Measurements from ENCODE around the gene UFD1. TPM values are rescaled to one million over a fixed set of nuclear protein-coding genes. Genes with fewer than 3 reads are reported as not detected.

Gene UFD1
- total RNA-seq, 2 donors from 2014 or later: 45.7 to 73.6 TPM

DNA sequence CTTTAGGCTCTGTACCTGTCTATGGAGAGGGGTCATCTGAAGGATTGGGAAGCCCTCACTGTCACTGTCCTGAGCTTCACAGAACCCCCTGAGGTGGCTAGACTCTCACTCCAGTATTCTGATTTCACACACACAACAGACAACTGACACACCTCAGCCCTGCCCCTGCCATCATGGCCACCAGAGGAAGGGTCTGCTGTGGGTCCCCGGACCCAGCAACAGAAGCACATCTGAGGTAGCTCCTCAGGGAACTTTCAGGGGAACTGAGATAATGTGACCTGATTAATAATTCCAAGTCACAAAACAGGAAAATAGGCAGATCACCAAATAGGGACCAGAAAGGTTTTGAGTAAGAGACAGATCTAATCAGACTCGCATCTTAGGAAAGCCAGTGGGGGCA, 24.0 kb downstream of the UFD1 start:
- Histone ChIP-seq H3K9me3 (no peaks in the 10 kb centered on the region), H3K27ac (no peak overlapping the region), H3K4me1 (no peaks in the 10 kb centered on the region), H3K9ac (ENCODE audit: low read depth in 2 of 2, low read length in 2 of 2) (no peak overlapping the region), H3K36me3 (peaks cover 5% of the 10 kb centered on the region), H3K4me3 (no peak overlapping the region), H3K27me3 (no peaks in the 10 kb centered on the region)
- no peak for DNase-seq
- TF ChIP-seq, protein P1, sequence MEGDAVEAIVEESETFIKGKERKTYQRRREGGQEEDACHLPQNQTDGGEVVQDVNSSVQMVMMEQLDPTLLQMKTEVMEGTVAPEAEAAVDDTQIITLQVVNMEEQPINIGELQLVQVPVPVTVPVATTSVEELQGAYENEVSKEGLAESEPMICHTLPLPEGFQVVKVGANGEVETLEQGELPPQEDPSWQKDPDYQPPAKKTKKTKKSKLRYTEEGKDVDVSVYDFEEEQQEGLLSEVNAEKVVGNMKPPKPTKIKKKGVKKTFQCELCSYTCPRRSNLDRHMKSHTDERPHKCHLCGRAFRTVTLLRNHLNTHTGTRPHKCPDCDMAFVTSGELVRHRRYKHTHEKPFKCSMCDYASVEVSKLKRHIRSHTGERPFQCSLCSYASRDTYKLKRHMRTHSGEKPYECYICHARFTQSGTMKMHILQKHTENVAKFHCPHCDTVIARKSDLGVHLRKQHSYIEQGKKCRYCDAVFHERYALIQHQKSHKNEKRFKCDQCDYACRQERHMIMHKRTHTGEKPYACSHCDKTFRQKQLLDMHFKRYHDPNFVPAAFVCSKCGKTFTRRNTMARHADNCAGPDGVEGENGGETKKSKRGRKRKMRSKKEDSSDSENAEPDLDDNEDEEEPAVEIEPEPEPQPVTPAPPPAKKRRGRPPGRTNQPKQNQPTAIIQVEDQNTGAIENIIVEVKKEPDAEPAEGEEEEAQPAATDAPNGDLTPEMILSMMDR (IDR thresholded peaks at IDR 0.05): no peak
- intact Hi-C loops (cut with DNase I): no loop called here

DNA sequence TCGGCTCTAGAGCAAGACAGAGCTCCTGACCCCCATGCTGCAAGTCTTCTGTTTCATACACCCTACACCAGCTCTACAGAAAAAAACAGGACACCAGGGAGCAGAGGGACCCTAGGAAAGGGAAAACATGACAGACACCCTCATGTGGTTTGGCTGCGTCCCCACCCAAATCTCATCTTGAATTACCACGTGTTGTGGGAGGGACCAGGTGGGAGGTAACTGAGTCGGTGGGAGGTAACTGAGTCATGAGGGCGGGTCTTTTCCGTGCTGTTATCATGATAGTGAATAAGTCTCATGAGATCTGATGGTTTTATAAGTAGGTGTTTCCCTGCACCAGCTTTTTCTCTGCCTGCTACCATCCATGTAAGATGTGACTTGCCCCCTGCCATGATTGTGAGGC, 24.8 kb downstream of the UFD1 start:
- no peaks in the 10 kb centered on the region for H3K27me3 ChIP-seq
- no peak for DNase-seq
- intact Hi-C loops (cut with DNase I): no loop called here
- H3K4me3 ChIP-seq: no peak overlapping the region
- TF ChIP-seq, protein P1 (IDR thresholded peaks at IDR 0.05): no peak
- peaks cover 5% of the 10 kb centered on the region for H3K36me3 ChIP-seq
- H3K9ac ChIP-seq (ENCODE audit: low read depth in 2 of 2, low read length in 2 of 2): no peak overlapping the region
- no peaks in the 10 kb centered on the region for H3K4me1 ChIP-seq
- H3K27ac ChIP-seq: no peak overlapping the region
- no peaks in the 10 kb centered on the region for H3K9me3 ChIP-seq

DNA sequence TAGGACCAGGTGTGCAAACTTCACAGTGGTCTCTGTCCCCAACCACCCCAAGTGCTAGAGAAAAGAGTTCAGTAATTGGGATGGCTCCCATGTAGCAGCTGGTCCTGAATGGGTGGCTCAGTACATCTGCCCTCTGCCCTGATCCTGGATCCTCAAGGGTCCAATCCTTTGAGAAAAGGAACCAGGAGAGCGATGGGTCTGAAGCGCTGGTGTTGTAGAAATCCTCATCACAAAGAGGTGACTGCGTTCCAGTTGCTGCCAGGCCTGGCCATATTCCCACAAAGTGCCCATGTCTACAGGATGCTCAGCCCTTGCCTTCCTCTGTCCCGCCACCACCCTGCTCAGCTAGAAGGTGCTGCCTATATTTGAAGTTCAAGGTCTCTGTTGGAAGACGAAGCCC, 25.3 kb downstream of the UFD1 start:
- Histone ChIP-seq H3K36me3 (peaks cover 5% of the 10 kb centered on the region), H3K9me3 (no peaks in the 10 kb centered on the region), H3K27me3 (no peaks in the 10 kb centered on the region), H3K4me1 (peaks cover under 1% of the 10 kb centered on the region), H3K27ac (no peak overlapping the region), H3K9ac (ENCODE audit: low read depth in 2 of 2, low read length in 2 of 2) (no peak overlapping the region), H3K4me3 (no peak overlapping the region)
- intact Hi-C loops (cut with DNase I): no loop called here
- TF ChIP-seq, protein P1 (IDR thresholded peaks at IDR 0.05): no peak
- no peak for DNase-seq

DNA sequence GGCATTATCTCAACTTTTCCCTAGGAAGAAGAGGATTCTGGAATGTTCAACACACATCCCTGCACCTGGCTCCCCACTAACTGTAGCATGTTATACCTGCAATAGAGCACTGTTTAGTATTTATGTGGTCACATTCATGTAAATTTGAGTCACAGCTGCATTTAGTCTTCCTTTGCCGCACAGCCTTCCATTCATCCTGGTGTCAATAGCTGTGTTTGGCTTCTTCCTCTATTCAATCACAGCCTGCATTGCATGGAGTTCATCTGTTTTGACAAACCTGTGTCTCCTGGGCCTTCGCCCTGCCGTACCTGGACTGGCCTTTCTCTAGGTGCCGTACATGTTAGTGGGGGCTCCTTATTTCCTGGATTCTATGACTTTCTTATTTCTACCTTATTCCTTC, 27.4 kb downstream of the UFD1 start:
- Histone ChIP-seq H3K9ac (ENCODE audit: low read depth in 2 of 2, low read length in 2 of 2) (no peak overlapping the region), H3K4me1 (peaks cover 9% of the 10 kb centered on the region), H3K27me3 (no peaks in the 10 kb centered on the region), H3K9me3 (no peaks in the 10 kb centered on the region), H3K27ac (no peak overlapping the region), H3K4me3 (no peak overlapping the region), H3K36me3 (peaks cover 5% of the 10 kb centered on the region)
- DNase-seq: no peak
- TF ChIP-seq, protein P1 (IDR thresholded peaks at IDR 0.05): no peak
- intact Hi-C loops (cut with DNase I): no loop called here

DNA sequence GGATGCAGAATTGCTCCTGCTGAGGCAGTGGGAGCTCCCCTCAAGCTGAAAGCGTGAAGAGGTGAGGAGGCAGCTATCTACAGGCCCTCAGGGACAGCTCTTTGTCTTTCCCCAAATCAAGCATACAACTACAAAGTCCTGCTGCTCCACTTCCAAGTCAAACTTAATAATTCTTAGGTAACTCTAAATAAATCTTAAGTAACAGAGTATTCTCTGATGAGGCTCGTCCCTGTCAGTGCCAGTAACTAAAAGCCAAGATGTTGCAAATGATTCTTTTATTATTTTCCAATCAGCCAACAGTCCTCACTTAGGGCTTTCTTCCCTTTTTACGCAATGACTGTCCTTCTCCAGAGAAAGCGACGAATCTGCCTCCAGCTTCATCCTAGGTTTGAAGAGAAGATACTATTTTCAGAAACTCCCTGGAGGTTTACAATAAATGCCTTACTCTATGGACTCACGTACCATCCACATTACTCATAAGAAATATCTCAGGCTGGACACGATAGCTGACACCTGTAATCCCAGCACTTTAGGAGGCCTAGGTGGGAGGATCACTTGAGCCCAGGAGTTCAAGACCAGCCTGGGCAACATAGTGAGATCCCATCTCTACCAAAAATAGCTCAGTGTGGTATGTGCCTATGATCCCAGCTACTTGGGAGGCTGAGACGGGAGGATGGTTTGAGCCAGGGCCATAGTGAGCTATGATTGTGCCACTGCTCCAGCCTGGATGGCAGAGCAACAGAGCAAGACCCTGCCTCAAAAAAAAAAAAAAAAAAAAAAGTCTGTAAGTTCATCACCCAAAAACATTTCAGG, 28.4 kb downstream of the UFD1 start:
- no peak overlapping the region for H3K27ac ChIP-seq
- intact Hi-C loops (cut with DNase I): no loop called here
- peaks cover 5% of the 10 kb centered on the region for H3K36me3 ChIP-seq
- H3K9ac ChIP-seq (ENCODE audit: low read depth in 2 of 2, low read length in 2 of 2): no peak overlapping the region
- H3K4me3 ChIP-seq: no peak overlapping the region
- no peaks in the 10 kb centered on the region for H3K27me3 ChIP-seq
- H3K9me3 ChIP-seq: no peaks in the 10 kb centered on the region
- no peak for DNase-seq
- TF ChIP-seq, protein P1 (IDR thresholded peaks at IDR 0.05): no peak
- H3K4me1 ChIP-seq: peaks cover 13% of the 10 kb centered on the region

All from colonic mucosa (tissue), 4 donors.